ENCODE results near the gene TTBK1. TPM values are rescaled to one million over a fixed set of nuclear protein-coding genes. Genes with fewer than 3 reads are reported as not detected.

The TTBK1 gene
- total RNA-seq, 6 experiments from 2014 or later: 0.83 to 1.6 (median 0.87) TPM

- TF ChIP-seq CTCF (IDR thresholded peaks at IDR 0.05) (no peak), POLR2A (IDR thresholded peaks at IDR 0.05) (no peak)
- no peaks in the 10 kb centered on the region for H3K9me3 ChIP-seq
- H3K4me3 ChIP-seq: peak overlapping the region; percentile 46 to 88 (median 66)
- intact Hi-C loops (cut with DNase I): loop anchor here in 1 of 2 donors (10.0 kb wide), 1 partner anchor 86 kb away; no protein-coding TSS in a partner anchor
- peak overlapping the region; percentile 62 to 80 (median 77) for H3K27ac ChIP-seq
- H3K36me3 ChIP-seq: no peaks in the 10 kb centered on the region
- no peaks in the 10 kb centered on the region for H3K27me3 ChIP-seq
- no peak for ATAC-seq
- 16% methylated on average over 8 of the region's 10 CpGs for WGBS (ENCODE audit: insufficient coverage, low coverage, low lambda C conversion rate, missing lambda C conversion rate)
- peaks cover 0 to 66% (median 25%) of the 10 kb centered on the region in 4 donors for H3K4me1 ChIP-seq
- no peak for DNase-seq
Measured at GRCh38 chr6:43268782-43269272, 25.5 kb downstream of the TTBK1 start.

- intact Hi-C loops (cut with DNase I): loop anchor here in 1 of 2 donors (10.0 kb wide), 1 partner anchor 85 kb away; no protein-coding TSS in a partner anchor
- peak; percentile 87 to 94 (median 90) for DNase-seq
Measured at GRCh38 chr6:43269273-43270007, 26.2 kb downstream of the TTBK1 start.

GRCh38 chr6:43271103-43271815 is 28.0 kb downstream of the TTBK1 start:
- ATAC-seq (no peak), DNase-seq (peak in 1 of 3 donors; percentile 53)
- 44% methylated on average over 7 of the region's 8 CpGs for WGBS (ENCODE audit: insufficient coverage, low coverage, low lambda C conversion rate, missing lambda C conversion rate)
- TF ChIP-seq POLR2A (IDR thresholded peaks at IDR 0.05) (peak; percentile 14), CTCF (IDR thresholded peaks at IDR 0.05) (no peak)
- intact Hi-C loops (cut with DNase I): no loop called here
- Histone ChIP-seq H3K4me1 (peaks cover 0 to 66% (median 21%) of the 10 kb centered on the region in 4 donors), H3K27me3 (no peaks in the 10 kb centered on the region), H3K36me3 (no peaks in the 10 kb centered on the region), H3K4me3 (peak overlapping the region in 1 of 3 donors; percentile 30), H3K9me3 (no peaks in the 10 kb centered on the region), H3K27ac (peak overlapping the region in 2 of 3 donors; percentile 57 to 61)

More at GRCh38 chr6:43269273-43270007, 26.2 kb downstream of the TTBK1 start:
- WGBS (ENCODE audit: insufficient coverage, low coverage, low lambda C conversion rate, missing lambda C conversion rate): 5% methylated on average over 12 of the region's 44 CpGs
- Histone ChIP-seq H3K27me3 (no peaks in the 10 kb centered on the region), H3K4me1 (peaks cover 0 to 71% (median 25%) of the 10 kb centered on the region in 4 donors), H3K4me3 (peak overlapping the region; percentile 46 to 88 (median 66)), H3K9me3 (no peaks in the 10 kb centered on the region), H3K36me3 (no peaks in the 10 kb centered on the region), H3K27ac (peak overlapping the region; percentile 62 to 80 (median 77))
- TF ChIP-seq POLR2A (IDR thresholded peaks at IDR 0.05) (peak; percentile 77), CTCF (IDR thresholded peaks at IDR 0.05) (no peak)
- ATAC-seq: peak; percentile 46 to 59 (median 58)

GRCh38 chr6:43271944-43272343 is 28.7 kb downstream of the TTBK1 start:
- TF ChIP-seq CTCF (IDR thresholded peaks at IDR 0.05) (no peak), POLR2A (IDR thresholded peaks at IDR 0.05) (no peak)
- Histone ChIP-seq H3K27ac (no peak overlapping the region), H3K4me3 (no peak overlapping the region), H3K9me3 (no peaks in the 10 kb centered on the region), H3K27me3 (no peaks in the 10 kb centered on the region), H3K36me3 (no peaks in the 10 kb centered on the region), H3K4me1 (peaks cover 0 to 67% (median 22%) of the 10 kb centered on the region in 4 donors)
- no peak for ATAC-seq
- DNase-seq: no peak
- intact Hi-C loops (cut with DNase I): no loop called here
